ENCODE results near the gene PKD1.

DNA sequence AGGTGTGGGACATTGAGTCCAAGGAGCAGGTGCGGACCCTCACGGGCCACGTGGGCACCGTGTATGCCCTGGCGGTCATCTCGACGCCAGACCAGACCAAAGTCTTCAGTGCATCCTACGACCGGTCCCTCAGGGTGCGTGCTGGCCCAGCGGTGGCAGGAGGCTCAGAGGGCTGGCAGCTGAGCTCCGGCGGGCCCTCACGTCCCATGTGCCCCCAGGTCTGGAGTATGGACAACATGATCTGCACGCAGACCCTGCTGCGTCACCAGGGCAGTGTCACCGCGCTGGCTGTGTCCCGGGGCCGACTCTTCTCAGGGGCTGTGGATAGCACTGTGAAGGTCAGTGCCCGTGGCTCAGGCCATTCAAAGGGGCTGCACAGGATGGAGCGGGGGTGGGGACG lies 40.3 kb upstream of the PKD1 start:
- TF ChIP-seq POLR2A (IDR thresholded peaks at IDR 0.05; ENCODE audit: low read depth, low read length) (no peak), POLR2AphosphoS5 (IDR thresholded peaks at IDR 0.05; ENCODE audit: low read depth, low read length) (no peak), POU2F2 (IDR thresholded peaks at IDR 0.05; ENCODE audit: low read depth, low read length) (no peak), TAF1 (IDR thresholded peaks at IDR 0.05; ENCODE audit: low read depth, low read length) (no peak), SPI1 (IDR thresholded peaks at IDR 0.05; ENCODE audit: low read depth, low read length) (no peak), PAX5 (IDR thresholded peaks at IDR 0.05; ENCODE audit: insufficient read depth, low read length, severe bottlenecking) (no peak)

Data from GM12891 (cell line).